AML-193 (cell line): Measurements from ENCODE around the gene MAP4K4.

Experiments
- DNase-seq, 2 experiments: peaks; one replicate each; lab custom pipeline; 2025; lab: John Stamatoyannopoulos, UW

MAP4K4 gene

DNA sequence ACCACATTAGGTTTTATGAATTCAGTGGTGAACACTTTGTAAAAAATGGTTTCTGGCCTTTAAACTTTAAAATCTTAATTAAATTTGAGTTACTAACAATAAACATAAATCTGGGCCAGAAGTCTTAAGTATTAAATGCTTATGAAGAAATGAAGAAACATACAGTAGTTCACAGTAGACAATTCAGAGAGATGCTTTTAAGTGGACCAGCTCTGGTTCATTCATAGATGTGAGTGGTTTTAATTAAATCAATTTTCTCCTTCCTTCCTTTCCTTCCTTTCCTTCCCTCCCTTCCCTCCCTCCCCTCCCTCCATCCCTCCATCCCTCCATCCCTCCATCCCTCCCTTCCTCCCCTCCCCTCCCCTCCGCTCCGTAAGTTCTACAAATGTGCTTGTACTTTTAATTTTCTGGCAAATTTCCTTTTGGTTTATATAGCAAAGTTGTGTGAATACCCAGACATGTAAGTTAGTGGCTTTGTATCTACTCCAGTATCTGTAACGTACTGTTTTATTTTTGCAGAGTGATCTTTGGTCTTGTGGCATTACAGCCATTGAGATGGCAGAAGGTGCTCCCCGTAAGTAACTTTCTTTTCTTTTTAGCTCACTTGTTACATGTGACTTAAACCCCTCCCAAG, 136.5 kb downstream of the MAP4K4 start:
- no peak for DNase-seq

DNA sequence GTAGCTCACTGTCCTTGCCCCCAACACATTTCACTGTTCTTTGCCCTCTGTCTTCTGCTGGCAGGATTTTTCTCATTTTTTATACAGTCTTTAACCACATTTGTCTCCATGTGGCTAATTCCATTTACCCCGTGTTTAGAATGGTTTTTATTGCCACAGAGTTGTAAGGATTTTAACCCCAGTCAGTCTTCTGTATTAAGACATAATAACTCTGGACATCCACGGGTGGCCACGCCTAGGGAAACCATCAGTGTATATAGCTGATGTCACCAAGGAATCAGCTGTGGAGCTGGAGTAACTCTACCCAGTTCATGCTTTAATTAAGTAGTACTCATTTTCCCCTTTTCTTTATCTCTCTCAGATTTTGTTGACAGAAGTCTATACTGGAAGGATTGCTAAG, 139.8 kb downstream of the MAP4K4 start:
- no peak for DNase-seq

DNA sequence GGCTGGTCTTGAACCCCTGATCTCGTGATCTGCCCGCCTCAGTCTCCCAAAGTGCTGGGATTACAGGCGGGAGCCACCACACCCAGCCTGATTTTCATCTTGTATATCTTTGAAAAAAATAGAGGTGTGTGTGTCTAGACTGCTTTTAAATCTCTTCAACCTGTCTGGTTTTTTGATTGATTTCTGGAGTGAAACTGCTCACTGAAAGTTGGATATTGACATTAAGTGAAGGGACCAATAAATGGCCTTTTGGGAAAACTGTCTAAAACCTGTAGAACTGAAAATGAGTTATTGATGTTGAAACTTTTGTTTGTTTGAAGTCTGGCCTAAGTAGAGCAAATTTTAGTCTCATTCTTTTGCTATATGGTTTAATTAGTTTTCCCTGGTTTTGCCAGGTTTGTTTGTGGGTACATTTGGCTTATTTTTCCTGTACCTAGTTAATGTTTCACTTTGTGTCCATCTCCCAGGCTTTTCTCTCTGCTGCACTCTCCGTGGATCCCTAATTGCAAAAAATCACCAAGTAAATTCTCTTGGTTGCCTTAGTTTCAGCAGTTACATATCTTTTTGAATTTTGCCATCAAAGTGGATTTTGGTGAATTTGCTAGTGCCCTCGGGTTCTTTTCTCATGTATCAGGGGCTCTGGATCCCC, 144.3 kb downstream of the MAP4K4 start:
- no peak for DNase-seq

DNA sequence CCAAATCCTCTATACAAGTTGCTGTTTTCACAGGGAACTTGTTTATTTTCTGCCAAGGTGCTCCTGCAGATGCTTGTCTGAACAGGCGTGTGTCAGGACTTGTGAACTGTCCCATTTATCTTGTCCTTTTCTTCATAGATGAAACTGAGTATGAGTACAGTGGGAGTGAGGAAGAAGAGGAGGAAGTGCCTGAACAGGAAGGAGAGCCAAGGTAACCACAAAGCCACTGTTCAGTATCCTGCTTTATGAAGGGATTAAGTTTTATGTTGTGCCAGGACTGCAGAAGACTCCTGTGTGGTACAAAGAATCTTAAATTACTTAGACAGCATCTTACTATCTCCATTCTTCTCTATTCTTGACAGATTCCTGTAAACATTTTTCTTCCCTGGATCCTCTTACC, 145.0 kb downstream of the MAP4K4 start:
- peak; percentile 78 to 82 for DNase-seq

DNA sequence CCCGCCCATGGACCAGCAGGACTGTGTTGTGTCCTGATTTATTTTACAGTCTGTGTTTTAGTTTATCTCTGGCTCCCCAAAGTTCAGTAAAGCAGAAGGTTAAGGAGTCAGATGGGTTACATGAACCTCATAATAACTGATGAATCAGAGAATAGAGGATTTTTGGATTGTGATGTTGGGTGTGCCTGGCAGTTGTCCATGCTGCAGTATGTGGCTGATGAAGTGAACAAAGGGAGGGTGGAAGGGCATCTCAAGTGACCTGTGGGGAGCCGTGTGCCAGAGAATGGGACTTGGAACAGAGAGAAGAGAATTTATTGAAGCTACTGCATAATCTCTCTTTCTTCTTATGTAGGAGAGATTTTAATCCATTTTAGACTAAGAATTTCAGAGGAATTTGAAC, 145.5 kb downstream of the MAP4K4 start:
- DNase-seq: no peak

DNA sequence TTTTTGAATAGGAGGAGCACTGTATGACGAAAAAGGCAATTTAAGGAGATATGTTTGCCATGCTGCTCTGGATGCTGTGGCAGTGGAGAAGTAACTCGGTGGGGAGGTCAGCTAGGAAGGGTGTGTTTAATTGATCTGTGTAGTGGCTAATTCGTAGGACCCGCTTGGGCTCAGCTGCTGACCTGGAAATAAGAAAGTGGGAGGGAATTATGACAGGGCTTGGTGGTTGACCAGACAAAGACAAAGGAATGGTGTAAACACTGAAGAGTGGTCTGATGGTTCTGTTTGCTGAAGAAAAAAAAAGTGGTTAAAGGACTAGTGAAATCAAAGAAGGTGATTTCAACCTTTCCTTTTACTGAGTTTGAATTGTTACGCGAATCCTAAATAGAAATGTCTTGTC, 146.0 kb downstream of the MAP4K4 start:
- DNase-seq: no peak

DNA sequence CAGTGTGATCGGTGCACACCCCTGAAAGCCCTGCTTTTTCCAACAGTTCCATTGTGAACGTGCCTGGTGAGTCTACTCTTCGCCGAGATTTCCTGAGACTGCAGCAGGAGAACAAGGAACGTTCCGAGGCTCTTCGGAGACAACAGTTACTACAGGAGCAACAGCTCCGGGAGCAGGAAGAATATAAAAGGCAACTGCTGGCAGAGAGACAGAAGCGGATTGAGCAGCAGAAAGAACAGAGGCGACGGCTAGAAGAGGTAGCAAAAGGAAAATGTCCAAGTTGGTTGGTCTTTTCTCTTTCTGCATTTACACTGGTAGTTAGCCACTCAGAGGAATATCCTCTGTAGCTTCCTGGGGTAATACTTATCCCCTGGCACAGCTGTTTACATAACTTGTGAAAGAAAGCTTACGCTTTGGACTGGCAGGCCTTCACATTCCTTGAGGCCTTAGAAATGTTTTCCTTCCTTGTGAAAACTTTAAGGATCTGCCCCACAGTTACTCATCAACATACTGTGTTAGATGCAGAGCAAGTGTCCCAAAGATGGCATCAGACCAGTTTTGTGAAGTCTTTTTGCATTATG, 146.6 kb downstream of the MAP4K4 start:
- DNase-seq: no peak

DNA sequence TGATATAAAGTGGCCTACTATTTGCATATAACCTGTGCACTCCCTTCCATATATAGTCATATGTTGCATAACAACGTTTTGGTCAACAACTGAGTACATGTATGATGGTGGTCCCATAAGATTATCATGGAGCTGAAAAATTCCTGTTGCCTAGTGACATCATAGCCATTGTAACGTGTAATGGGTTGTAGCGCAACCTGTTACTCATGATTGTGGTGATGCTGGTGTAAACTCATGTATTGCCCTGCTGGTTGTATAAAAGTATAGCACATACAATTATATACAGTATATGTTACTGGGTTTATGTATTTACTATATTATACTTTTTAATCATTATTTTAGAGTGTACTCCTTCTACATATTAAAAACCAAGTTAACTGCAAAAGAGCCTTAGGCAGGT, 149.5 kb downstream of the MAP4K4 start:
- no peak for DNase-seq

DNA sequence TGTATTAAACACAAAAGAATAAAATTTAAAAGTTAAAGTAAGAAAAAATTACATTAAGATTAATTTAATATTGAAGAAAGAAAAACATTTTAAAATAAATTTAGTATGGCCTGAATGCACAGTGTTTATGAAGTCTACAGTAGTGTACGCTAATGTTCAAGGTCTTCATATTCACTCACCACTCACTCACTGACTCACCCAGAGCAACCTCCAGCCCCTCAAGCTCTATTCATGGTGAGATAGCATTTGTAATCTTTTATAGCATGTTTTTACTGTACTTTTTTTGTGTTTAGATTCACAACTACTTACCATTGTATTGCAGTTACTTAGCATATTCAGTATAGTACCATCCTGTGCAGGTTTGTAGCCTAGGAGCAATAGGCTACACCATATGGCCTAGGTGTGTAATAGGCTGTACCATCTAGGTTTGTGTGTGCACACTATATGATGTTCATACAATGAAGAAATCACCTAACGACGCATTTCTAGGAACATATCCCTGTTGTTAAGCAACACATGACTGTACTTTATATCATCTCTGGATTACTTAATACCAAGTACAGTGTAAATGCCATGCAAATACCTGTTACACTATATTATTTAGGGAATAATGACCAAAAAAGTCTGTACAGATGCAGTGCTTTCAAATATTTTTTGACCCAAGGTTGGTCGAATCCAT, 150.3 kb downstream of the MAP4K4 start:
- no peak for DNase-seq

DNA sequence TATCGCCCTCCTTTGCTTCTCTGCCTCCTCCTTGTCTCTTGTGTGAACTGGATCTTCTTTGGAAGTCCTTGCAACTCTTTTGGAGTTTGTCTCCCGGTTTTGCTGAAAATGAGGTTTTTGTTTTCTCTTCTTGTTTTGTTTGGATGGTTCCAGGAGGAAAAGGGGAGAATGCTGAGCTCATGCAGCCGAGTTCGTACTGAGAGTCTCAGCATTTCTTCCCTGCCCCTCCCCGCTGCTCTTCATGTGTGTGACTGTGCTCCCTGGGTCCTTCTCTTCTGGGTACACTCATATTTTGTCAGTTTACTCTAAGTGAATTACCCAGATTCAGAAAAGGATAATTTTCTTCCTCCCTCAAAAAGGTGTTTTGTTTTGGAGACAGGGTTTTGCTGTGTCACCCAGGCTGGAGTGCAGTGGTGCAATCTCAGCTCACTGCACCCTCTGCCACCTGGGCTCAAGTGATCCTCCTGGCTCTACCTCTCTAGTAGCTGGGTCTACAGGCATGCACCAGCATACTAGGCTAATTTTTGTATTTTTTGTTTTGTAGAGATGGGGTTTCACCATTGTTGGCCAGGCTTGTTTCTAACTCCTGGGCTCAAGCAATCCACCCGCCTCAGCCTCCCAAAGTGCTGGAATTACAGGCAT, 151.4 kb downstream of the MAP4K4 start:
- no peak for DNase-seq

DNA sequence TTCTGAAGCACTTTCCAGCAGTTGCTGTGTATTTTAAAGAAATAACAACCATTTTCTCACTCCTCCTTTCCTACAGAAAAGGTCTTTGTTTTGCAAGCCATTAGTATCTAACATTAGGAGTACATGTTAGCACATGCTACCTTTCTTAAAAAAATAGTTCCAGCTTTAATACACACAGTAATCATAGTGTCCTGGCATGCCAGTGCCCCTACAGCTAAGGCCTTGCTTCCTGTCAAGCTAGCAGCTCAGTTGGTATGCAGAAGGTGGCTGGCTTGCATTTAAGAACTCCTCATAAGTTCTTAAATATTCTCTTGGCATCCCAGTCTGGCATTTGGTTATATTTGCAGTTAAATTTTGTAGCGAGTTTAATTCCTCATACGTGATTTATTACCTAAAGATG, 152.9 kb downstream of the MAP4K4 start:
- DNase-seq: no peak

DNA sequence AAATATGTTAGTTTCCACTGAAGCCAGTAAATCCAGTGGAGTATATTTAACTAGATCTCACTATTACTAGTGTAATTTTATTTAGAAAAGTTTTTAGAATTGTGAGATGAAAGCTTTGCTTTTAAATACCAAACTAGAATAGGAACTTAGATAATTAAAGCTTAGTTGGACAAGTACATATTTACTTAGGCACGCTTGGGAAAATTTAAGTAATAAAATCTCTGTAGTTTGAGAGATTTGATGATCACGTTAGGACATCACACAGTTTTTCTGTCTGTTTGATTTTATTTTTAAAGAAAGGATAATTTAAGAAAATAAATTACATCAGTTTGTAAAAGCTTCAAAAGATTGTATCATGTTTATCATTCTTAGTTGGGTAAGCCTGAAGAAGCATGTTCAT, 153.5 kb downstream of the MAP4K4 start:
- DNase-seq: no peak

DNA sequence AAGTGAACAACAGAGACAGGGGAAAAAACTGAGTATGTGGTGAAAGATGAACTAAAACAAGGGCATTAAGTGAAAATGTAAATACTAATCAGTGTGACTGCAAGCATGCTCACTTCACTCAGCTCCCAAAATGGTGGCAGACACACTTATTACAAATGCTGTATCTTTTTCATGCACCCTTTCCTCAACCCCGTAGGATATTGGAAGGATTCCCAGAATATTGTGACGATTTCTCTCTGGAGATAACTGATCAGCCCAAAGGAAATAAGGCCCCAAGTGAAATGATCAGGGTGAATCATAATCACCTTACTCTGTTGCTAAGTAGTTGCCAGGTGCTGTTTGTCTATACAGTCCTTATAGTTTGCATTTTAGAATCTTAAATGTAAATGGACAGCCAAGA, 155.3 kb downstream of the MAP4K4 start:
- DNase-seq: no peak

DNA sequence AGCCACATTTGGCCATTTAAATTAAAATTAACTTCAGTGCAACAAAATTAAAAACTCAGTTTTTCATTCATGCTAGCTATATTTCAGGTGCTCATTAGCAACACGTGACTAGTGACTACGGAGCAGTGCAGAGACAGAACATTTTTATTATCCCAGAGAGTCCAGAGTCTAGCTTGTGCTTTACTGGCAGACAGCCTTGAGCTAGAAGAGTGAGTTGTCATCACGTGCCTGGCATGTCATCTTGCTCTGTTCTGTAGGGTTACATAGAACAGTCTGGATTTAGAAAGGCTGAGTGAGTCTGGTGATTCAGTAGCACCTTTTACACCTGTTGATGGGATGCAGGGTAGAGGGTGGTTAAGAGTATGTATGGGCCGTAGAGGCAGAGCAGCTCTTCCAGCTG, 157.4 kb downstream of the MAP4K4 start:
- no peak for DNase-seq

DNA sequence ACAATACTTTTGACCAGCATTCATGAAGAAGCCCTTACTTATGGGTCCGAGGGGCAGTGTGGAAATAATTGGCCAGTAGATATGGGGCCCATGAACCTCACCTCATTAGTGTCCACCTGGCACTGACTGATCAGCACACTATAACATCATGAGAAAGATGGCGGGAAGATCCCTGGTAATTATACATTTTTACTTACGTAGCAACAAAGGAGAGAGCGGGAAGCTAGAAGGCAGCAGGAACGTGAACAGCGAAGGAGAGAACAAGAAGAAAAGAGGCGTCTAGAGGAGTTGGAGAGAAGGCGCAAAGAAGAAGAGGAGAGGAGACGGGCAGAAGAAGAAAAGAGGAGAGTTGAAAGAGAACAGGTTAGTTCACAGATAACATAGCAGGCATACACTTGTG, 158.3 kb downstream of the MAP4K4 start:
- no peak for DNase-seq

DNA sequence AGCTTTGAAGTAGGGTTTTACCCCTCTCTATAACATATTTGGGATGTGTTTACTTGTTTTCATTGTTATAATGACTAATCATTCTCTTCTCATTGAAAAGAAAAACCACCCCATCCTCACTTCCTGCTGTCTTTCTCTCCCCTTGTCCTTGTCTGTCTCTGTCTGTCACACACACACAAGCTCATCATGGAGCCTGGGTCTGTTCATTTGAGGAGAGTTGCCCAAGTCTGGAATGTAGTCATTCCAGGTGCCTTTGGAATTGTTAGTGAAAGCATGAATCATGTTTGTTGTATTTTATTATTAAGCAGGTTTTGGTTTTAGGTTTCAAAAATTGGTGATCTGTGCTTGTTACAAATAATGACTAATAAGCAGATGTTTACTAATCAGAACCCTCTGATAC, 160.7 kb downstream of the MAP4K4 start:
- no peak for DNase-seq

DNA sequence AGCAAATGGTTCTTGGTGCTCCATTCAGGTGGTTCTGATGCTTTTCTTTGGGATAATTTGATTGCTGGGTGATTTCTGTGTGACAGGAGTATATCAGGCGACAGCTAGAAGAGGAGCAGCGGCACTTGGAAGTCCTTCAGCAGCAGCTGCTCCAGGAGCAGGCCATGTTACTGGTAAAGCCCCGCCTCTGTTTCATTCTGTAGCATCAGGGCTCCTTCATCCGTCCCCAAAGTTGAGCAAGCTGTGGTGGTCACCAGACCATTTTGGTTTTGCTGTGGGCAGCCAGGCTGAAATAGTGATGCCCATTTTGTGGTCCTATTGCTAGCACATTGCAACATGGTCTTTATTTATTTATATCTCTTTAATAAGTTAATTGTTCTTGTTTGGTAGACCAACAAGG, 161.4 kb downstream of the MAP4K4 start:
- DNase-seq: no peak

DNA sequence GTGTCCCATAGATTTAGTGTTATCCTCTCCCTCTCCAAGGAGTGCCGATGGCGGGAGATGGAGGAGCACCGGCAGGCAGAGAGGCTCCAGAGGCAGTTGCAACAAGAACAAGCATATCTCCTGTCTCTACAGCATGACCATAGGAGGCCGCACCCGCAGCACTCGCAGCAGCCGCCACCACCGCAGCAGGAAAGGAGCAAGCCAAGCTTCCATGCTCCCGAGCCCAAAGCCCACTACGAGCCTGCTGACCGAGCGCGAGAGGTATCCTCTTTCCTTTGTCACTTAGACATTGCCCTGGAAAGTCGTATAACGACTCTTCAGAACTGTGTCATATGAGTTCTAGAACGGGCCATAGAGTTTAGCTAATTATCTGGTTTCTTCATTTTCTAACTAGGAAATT, 162.1 kb downstream of the MAP4K4 start:
- DNase-seq: no peak

DNA sequence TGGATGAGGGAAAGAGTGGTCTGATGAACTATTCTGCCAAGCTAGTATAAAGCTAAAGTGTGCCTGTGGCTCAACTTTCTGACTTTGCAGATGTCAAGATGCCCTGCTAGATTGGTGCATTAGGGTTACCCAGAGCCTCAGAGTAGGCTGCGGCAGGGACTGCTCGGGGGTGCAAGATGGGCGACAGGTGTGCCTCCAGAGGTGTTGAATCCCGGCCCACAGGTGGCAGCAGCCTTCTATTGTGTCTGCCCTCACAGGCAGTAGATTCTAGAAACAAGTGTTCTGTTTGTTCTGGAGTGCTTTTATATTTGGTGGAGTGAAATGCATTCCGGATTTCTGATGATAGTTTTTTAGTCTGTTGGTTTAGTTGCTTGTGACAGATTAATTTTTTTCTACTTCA, 162.7 kb downstream of the MAP4K4 start:
- no peak for DNase-seq

DNA sequence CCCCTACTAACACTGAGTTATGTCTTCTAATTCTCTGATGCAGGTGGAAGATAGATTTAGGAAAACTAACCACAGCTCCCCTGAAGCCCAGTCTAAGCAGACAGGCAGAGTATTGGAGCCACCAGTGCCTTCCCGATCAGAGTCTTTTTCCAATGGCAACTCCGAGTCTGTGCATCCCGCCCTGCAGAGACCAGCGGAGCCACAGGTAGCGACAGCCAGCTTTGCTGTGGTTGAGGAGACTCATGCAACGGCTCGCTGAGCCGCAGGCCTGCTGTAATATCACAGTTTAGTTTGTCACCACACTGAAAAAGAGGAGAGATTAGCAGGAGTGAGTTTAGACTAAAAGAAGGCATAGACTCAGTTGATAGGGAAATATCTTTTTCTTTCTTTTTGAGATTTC, 163.3 kb downstream of the MAP4K4 start:
- no peak for DNase-seq

DNA sequence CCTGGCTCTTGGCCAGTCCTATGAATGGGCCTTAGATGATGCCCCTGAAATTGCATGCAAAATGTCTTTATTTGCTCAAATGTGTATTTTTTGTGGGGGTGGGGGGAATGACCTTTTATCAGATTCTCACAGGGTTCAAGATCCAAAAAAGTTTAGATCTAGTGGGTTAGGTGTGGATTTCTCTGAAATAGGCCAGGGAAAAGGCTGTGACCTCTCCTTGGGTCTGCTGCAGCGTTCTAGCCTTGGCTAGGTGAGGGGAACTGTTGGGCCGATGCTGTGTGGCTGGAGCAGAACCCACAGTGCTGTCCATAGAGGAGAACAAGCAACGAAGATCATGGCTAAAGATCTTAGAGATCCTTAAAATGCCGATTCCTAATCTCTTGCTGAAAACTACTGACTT, 163.9 kb downstream of the MAP4K4 start:
- no peak for DNase-seq

DNA sequence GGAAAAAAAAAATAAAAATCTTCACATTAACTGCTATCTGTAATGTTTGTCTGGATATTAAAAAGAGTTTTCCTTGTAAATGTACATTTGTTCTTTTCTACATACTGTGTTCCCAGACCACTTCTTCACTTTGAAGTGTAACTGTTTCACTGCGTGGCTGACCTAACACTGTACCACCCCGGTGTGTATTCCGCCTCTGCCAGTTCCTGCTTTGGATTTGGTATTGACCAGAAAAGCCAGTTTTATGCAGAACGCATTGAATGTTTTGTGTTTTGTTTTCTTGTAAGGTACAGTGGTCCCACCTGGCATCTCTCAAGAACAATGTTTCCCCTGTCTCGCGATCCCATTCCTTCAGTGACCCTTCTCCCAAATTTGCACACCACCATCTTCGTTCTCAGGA, 166.0 kb downstream of the MAP4K4 start:
- DNase-seq: no peak

DNA sequence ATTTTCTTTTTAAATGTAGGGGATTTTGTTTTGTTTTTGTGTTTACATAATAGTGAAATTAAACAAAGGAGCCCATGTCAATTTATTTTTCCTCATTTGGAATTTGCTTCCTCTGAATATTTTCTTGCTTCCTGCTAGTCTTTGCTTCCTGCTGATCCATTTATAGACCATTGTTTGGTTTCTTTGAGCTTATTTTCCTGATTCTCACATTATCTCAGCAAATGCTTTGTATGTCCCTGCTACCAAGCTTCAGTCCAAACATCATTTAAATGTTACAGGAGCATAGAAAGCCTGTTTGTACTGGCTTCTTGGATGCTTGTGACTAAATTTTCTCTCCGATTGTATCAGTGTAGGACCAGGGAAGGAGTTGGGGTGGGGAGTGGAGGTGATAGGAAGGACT, 166.9 kb downstream of the MAP4K4 start:
- no peak for DNase-seq
